HG02798 (cell line): ENCODE data around the gene DNAH2.

Experiments used
- ATAC-seq: cut with Tn5 transposase; IDR thresholded peaks from one replicate; pipeline ENCODE4 v1.9.1; 2021; ENCODE audit warnings: mild to moderate bottlenecking; ENCODE audit not compliant: unreplicated experiment, poor library complexity

DNAH2 gene

DNA sequence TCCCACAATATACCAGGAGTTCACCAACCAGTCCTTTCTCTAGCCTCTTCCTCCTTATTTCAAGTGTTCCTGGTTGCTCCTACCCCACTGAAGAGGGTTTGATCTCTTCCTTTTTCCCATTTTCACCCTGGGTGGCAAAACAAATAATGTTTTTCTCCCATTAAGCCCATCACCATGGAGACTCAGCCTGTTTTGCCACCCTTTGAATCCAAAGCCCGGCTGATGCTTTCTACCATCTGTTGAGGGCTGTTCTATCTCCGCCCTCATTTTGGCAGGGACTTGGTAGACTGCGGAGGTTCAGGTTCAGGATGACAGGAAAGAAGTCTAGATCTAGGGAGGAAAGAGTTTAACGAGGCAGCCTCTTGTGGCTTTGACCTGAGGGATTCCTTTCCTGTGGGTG is 2.6 kb downstream of the DNAH2 start:
- ATAC-seq = no peak

DNA sequence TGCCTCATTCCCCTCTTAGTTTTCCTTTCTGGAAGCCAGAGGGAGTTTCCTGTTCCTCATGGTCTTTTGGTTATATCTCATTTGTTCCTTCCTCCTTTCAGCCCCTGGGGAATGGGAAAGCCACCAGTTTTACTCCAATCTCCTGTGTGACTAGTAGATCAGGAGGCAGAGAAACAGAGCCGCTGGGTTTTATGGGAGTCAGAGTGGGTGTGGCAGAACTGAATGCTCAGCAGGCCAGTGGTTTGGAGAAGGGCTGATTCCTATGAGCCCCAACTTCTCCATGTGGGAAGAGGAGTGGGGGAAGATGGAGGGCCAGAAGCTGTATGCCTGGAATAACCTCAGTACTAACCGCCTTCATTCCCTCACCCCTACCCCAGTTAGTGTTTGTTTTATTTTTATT is 4.1 kb downstream of the DNAH2 start:
- ATAC-seq = no peak

DNA sequence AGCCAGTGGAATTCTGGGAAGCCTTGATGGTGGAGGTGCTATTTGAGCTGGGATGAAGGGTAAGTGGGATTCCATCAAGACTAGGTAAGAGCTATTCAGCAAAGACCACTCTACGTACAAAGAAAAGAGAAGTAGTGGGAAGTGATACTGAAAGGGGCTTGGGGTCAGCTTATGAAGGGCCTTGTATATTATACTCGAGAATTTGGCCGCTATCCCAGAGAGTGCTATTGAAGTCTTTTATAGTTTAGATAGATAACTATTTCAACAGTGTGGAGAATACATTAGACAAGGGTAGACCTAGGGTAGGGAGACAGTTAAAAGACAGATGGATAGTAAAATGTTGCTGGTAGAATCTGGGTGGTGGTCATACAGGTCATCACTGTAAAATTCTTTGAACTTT is 10.3 kb downstream of the DNAH2 start:
- no peak for ATAC-seq

DNA sequence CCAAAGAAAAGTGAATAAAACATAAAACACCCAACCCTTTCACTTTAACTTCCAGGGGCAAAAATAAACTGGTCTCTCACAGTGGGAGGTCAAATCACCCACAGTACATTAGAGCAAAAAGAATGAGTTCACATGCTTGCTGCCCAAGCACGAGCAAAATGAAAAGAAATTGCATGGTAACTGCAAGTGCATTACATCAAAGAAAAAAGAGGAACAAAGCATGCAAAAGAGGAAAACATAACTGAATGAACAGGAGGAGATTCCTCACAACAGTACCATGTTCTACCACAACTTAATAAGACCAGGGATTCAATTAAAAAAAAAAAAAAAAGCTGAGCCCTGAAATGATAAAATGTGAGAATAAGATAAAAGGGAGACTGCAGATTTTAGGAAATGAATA is 12.3 kb downstream of the DNAH2 start:
- no peak for ATAC-seq

DNA sequence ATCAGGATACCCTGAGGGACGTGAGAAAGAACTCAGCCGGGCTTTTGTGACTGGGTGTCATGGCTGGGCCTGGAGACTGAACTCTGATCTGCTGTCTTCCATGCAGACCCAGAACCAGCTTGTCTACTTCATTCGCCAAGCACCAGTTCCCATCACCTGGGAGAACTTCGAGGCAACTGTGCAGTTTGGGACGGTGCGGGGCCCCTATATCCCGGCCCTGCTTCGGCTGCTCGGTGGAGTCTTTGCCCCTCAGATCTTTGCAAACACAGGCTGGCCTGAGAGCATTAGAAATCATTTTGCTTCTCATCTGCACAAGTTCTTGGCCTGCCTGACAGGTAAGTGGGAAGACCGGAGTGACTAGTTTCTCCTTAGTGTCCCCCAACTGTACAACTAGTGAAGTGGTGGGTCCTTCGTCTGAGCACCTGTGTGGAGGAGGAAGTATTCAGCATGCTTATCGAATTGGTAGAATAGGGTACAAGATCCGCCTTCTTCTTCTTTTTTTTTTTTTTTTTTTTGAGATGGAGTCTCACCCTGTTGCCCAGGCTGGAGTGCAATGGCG is 15.5 kb downstream of the DNAH2 start:
- no peak for ATAC-seq

DNA sequence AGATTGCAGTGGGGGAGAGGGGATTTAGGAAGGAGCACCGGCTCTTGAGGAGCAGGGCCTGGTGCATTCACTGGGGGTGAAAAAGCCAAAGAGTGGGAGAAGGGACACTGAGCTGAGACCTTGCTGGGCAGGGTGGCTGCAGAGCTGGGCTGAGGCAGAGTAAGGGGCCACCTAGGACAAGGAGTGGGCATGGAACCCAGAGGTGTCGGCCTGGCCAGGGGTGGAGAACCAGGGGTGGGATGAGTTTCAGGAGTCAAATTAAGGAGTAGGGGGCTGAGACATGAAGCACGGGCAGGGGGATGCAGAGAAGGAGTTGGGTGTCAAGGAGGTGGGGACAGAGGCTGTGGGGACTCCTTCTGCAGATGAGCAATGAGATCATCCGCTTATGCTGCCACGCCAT is 20.1 kb downstream of the DNAH2 start:
- no peak for ATAC-seq

DNA sequence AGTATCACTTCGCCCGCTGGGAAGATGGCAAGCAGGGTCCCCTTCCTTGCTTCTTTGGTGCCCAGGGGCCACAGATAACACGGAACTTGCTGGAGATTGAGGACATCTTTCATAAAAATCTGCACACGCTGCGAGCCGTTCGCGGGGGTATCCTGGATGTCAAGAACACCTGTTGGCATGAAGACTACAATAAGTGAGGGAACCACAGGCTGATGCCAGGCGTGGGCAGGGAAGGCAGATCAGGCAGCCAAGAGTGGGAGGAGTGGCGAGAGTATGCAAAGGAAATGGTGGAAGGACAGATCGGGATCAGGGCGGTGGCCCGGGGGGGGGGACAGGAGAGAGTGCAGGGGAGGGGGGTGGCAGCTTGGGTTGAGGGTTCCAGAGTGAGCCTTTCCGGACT is 22.2 kb downstream of the DNAH2 start:
- ATAC-seq = no peak

DNA sequence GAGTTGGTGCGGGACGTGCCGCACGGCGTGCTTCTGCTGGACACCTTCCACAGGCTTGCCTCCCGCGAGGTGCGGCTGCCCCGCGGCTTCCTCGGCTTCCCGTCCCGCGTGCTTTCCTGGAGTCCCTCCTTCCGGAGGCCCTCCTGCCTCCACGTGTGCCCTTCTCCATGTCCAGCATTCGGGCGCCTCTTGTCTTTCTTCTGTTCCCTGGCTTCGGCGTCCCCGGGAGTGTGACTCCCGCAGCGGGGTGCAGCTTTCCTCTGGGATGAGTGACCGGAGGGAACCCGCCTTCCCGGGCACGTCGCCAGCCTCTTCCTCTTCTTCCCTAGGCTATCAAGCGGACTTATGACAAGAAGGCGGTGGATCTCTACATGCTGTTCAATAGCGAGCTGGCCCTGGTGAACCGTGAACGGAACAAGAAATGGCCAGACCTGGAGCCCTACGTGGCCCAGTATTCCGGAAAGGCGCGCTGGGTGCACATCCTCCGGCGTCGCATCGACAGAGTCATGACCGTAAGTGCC is 23.0 kb downstream of the DNAH2 start:
- ATAC-seq = no peak

DNA sequence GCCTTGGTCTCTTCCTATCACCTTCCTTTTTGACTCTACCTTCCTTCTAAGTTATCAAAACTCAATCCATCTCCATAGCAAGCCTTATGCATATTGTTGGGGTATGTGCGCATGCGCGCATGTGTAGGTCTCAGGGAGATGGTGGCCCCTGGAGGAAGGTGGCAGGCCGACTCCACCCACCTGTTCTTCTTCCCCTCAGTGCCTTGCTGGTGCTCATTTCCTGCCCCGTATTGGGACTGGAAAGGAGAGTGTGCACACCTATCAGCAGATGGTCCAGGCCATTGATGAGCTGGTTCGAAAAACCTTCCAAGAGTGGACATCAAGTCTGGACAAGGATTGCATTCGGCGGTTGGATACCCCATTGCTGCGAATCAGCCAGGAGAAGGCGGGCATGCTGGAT is 25.2 kb downstream of the DNAH2 start:
- ATAC-seq = no peak

DNA sequence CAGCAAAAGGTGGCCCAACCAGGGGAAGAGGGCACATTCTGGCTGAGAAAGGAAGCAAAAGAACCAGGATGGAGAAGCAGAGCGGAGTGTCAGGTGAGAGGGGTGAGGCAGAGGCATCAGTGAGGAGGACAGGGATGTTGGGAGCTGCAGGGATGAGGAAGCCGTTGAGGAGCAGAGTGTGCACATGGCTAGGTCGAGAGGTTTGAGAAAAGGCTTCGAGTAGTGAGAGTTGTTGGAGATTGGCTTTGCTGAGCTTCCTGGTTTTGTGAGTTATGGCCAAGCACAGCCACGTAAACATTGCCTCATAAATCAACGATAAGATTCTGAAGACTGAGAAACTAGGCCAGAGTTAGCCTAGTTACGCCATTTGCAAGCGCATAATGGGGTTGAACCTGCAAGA is 26.9 kb downstream of the DNAH2 start:
- no peak for ATAC-seq

DNA sequence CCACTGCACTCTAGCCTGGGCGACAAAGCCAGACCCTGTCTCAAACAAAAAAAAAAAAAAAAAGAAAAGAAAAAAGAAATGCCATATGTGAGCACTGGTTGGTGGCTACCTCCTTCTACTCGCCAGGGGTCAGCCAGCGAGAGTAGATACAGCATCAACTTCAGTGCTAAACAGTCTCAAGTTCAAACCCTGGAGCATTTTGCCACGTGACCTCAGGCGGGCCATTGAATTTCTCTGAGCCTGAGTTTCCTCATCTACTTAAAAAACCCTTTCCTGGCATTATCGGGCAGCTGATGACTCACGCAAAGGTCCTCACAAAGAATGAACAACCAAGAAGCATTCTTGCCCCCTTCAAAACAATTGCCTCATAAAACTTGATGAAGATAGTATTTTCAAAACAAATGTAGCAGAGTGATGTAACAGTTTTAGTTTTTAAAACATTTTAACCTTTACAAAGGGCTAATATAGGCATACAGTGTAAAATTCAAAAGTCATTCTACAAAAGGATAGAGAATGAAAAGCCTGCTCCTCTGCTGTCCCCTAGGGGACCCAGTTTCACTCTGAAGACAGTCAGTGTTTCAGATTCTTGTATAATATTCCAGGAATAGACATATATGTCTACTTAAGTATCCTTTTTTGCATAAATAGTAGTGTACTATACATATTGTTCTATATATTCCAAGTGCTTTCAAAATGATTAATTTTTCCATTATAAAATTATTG is 28.4 kb downstream of the DNAH2 start:
- ATAC-seq = no peak

DNA sequence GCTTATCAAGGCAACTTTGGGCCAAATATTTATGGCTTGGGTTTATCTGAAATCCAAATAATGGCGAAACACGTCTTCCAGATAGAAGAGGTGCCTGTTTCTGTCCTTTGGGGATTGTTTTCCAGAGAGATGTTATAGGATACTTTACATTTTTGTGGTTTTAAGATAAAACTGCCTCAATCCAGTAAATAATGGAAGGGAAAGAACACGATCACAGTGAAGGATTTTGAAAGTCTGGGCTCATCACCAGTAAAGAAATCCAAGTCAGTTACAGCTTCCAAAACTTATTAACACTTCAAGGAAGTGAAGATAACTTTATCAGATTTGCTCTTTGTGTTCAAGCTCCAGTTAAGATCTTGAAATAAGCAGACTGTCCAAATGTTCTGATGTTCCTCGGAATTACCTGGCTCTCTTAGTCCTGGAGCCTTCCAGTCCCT is 30.1 kb downstream of the DNAH2 start:
- no peak for ATAC-seq

DNA sequence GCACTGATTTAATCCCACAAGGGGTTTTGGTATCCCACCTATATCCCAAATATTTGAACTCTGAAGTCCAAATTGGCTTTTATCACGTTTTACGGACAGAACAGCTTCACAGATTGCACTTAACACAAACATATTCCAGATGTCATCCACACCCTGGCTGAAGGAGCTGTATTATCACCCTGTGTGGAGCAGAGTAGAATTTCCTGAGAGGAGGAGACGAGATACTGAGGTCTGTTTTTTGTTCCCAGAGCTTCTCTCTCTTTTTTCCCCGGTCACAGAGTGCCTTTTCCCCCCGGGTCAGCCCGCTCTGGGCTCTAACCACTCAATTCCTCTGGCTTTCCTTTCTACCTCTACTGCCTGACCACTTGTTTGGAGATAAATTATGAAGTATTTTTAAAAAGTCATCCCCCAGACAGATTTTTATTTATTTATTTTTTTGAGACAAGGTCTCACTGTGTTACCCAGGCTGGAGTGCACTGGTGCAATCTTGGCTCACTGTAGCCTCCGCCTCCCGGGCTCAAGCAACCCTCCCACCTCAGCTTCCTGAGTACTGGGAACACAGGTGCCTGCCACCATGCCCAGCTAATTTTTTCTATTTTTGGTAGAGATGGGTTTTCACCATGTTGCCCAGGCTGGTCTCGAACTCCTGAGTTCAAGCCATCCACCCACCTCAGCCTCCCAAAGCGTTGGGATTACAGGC is 30.7 kb downstream of the DNAH2 start:
- ATAC-seq = no peak

DNA sequence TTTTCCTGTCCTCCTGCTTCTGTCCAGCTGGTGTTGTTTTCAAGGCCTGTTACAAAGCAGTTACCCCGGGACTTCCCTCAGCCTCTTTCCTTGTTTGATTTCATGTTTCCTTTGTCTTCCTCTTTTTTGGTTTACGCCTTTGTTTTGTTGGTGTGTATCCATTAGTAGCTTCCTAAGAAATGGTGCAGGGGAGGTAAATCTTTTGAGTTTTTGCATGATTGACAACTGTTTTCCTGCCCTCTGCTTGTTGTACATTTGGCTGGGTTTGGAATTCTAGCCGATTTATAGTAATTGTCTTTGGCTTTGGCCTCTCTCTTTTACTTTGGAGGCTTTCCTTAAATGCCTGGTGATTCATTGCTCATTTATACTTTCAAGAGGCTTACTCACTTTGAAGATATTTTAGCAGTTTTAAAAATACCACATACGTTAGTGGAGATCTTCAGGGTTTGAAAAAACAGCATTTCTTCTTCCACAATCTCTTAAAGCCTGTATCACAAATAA is 32.8 kb downstream of the DNAH2 start:
- no peak for ATAC-seq

DNA sequence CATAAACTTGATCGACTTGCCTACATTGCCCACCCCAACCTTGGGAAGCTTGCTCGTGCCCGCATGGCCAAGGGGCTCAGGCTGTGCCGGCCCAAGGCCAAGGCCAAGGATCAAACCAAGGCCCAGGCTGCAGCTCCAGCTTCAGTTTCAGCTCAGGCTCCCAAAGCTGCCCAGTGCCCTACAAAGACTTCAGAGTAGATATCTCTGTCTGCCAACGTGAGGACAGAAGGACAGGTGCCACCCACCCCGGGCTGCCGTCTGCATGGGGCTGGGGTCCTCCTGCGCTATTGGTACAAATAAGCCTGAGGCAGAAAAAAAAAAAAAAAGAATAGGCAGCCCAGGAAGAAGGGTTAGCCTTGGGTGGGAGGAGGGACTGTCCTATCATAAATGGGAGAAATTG is 37.1 kb downstream of the DNAH2 start:
- no peak for ATAC-seq

DNA sequence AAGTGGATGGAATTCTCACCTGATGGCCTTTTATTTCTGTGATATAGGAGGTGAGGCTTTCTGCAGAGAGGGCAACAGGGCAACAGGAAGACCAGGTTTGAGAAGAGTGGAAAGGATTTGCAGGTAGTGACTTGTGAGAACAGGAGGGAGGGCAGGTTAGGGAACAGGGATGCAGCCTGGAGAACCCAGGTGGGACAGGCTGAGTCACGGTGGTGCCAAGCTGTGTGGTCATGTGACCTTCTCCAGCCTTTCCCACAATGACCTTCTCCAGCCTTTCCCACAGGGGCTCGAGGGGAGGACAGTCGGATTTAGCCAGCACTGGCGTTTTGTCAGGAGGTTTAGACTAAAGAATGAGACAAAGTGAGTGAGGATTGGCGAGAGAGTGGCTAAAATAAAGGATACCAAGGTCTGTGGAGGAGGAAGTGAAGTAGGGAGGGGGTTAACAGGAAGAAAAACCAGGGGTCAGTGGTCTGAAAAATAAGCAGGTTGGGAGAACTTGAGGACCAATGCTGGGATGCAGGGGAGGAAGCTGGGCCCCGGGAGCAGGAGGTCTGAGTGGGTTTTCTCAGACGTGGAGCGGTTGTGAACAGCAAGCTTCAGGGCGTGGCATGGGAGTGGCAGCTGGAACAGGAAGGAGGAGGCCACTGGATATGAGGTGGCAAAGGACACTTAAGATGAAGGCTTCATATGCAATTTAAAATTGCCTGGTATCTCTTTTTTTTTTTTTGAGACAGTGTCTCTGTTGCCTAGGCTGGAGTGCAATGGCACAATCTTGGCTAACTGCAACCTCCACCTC is 37.7 kb downstream of the DNAH2 start:
- no peak for ATAC-seq

DNA sequence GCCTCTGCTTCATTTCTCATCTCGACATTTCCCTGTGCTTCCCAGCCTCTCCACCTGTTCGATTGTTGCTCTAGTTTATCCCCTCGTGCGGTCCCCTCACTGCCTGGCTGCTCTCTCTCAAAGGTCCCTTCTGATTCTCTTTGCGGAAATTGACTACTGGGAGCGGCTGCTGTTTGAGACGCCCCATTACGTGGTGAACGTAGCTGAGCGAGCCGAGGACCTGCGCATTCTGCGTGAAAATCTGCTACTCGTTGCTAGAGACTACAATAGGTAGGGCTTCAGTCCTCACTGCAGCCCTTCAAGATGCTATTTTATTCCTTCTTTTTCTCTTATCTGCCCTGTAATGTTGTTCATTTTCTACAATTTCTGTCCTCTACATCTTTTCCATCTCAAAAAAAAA is 39.4 kb downstream of the DNAH2 start:
- no peak for ATAC-seq

DNA sequence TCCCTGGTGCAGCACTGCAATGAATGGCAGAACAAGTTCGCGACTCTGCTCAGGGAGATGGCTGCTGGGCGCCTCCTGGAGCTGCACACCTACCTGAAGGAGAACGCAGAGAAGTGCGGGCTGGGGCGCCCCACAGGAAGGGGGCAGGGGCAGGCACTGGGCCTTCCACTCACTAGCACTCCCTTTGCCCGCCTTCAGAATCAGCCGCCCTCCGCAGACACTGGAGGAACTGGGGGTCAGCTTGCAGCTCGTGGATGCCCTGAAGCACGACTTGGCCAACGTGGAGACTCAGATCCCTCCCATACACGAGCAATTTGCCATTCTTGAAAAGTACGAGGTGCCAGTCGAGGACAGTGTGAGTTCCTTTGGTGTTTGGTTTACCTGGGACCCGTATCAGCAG is 46.4 kb downstream of the DNAH2 start:
- ATAC-seq = no peak

DNA sequence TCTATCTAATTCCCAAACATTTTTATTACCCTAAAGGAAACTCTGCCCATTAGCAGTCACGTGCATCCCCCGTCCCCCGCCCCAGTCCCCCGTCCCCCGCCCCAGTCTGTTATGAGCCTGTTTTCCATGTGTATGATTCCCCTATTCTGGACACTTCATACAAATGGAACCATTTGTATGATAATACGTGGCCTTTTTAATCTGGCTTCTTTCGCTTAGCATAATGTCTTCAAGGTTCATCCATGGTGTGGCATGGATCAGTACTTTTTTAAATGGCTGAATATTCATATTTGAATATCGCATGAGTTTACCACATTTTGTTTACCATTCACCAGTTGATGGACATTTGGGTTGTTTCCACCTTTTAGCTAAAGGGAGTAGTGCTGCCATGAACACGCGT is 49.5 kb downstream of the DNAH2 start:
- ATAC-seq = no peak

DNA sequence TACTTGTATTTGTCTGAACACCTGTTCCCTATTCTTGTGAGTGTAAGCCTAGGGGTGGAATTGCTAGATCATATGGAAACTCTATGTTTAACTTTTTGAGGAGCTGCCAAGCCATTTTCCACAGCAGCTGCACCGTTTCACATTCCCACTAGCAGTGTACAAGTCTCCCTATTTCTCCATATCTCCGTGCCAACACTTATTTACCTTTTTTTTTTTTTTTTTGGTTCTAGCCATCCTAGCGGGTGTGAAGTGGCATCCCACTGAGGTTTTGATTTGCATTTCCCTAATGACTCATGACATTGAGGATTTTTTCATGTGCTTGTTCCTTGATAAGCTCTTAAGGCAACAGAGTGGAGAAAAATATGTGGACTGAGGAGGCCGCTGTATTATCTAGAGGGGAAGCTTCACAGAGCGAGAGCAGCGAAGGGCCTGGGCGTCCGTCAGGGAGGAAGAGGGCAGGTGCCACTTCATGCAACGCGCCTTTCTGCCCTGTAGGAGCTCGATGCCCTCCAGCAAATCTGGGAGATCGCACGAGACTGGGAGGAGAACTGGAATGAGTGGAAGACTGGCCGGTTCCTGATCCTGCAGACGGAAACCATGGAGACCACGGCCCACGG is 50.0 kb downstream of the DNAH2 start:
- no peak for ATAC-seq
